Measurements from ENCODE around the gene ERBB4. TPM values are rescaled to one million over a fixed set of nuclear protein-coding genes. Genes with fewer than 3 reads are reported as not detected.

Gene ERBB4
- total and polyA plus RNA-seq, 2 of the 8 experiments (the other 6 are each of a cell fraction or from before 2014, with no cell fraction given) = 0.34 to 1.3 TPM

GRCh38 chr2:212173331-212173730, 365.3 kb downstream of the ERBB4 start:
- H3K4me2 ChIP-seq (ENCODE audit: insufficient read depth in 1 of 2, low read depth in 2 of 2, low read length in 2 of 2) = no peak overlapping the region
- ChIA-PET POLR2A (ENCODE audit: partially characterized antibody) (no interaction called here), CTCF (ENCODE audit: partially characterized antibody) (no interaction called here)
- no peak overlapping the region for H3K4ac ChIP-seq (replicated peaks; ENCODE audit: insufficient read length, low read depth, low read length)
- H3K36me3 ChIP-seq (ENCODE audit: control insufficient read depth in 2 of 4, insufficient read depth in 4 of 4, low read length in 3 of 4) = no peaks in the 10 kb centered on the region
- H3K79me2 ChIP-seq (ENCODE audit: control insufficient read depth in 1 of 2, insufficient read depth in 2 of 2, low read length in 2 of 2) = no peaks in the 10 kb centered on the region
- no peak overlapping the region for H2BK12ac ChIP-seq (ENCODE audit: low read depth, low read length)
- H3K23ac ChIP-seq (ENCODE audit: insufficient read length) = no peak overlapping the region
- DNase-seq (ENCODE audit: low read depth in 1 of 2, low spot score in 2 of 2) (no peak), FAIRE-seq (no peak)
- no peak overlapping the region for H3K9ac ChIP-seq (replicated peaks in 1 of 4; ENCODE audit: extremely low read depth in 1 of 4, low read depth in 3 of 4, low read length in 3 of 4)
- no peaks in the 10 kb centered on the region for H4K20me1 ChIP-seq (replicated peaks in 1 of 2; ENCODE audit: control insufficient read depth in 1 of 2, insufficient read depth in 2 of 2, low read length in 2 of 2)
- no peak overlapping the region for H4K5ac ChIP-seq (ENCODE audit: insufficient read length, low read depth, low read length)
- H2BK120ac ChIP-seq (replicated peaks; ENCODE audit: low read depth, low read length) = no peak overlapping the region
- WGBS, 2 experiments (ENCODE audit: extremely low coverage in 1 of 2, insufficient coverage in 1 of 2, insufficient read length in 1 of 2, insufficient replicate concordance in 2 of 2, low coverage in 1 of 2, low lambda C conversion rate in 2 of 2, missing lambda C conversion rate in 1 of 2) = 89% methylated on average over 1 of the region's 1 CpG; no CpG with 5 or more reads in 1 of the 2 experiments
- H2BK20ac ChIP-seq (ENCODE audit: low read length) = no peak overlapping the region
- no peak overlapping the region for H3K4me3 ChIP-seq (ENCODE audit: extremely low read depth in 1 of 4, insufficient read depth in 2 of 4, low read depth in 3 of 4, low read length in 4 of 4)
- no peak overlapping the region for H3K56ac ChIP-seq (replicated peaks; ENCODE audit: insufficient read length, low read depth, low read length)
- no peak overlapping the region for H2BK5ac ChIP-seq (ENCODE audit: low read depth, low read length)
- H2AFZ ChIP-seq (ENCODE audit: low read length) = no peak overlapping the region
- peaks cover 8 to 13% of the 10 kb centered on the region in 2 experiments; a peak in 2 of 4 replicates for H3K9me3 ChIP-seq (ENCODE audit: insufficient read depth in 2 of 2, low read depth in 1 of 2, low read length in 1 of 2)
- H3K14ac ChIP-seq (ENCODE audit: insufficient read length) = no peak overlapping the region
- H4K91ac ChIP-seq (replicated peaks; ENCODE audit: insufficient read length, low read length) = no peak overlapping the region
- no peaks in the 10 kb centered on the region for H3K79me1 ChIP-seq (ENCODE audit: low read depth, low read length)
- no peak overlapping the region for H2BK15ac ChIP-seq (ENCODE audit: low read length)
- no peaks in the 10 kb centered on the region for H3K27me3 ChIP-seq (replicated peaks in 1 of 4; ENCODE audit: control insufficient read depth in 3 of 4, extremely low read depth in 1 of 4, insufficient read depth in 3 of 4, low read length in 3 of 4)
- no peaks in the 10 kb centered on the region for H3K4me1 ChIP-seq (replicated peaks in 1 of 4; ENCODE audit: control insufficient read depth in 3 of 4, insufficient read depth in 4 of 4, low read length in 3 of 4)
- H3K23me2 ChIP-seq (ENCODE audit: low read depth, low read length) = no peaks in the 10 kb centered on the region; the same call in 1 of the 2 replicates
- TF ChIP-seq GTF2F1 (IDR thresholded peaks at IDR 0.05; ENCODE audit: borderline replicate concordance, low read depth, low read length) = no peak
- TF ChIP-seq RBBP5 (IDR thresholded peaks at IDR 0.05; ENCODE audit: borderline replicate concordance, low read depth, low read length) = no peak
- no peak for TF ChIP-seq KDM5A (IDR thresholded peaks at IDR 0.05; ENCODE audit: low read length)
- no peak for TF ChIP-seq CEBPB (IDR thresholded peaks at IDR 0.05; ENCODE audit: low read depth, low read length)
- no peak for TF ChIP-seq MAX (IDR thresholded peaks at IDR 0.05)
- TF ChIP-seq YY1 (IDR thresholded peaks at IDR 0.05; ENCODE audit: low read depth, low read length) = no peak
- TF ChIP-seq SAP30 (IDR thresholded peaks at IDR 0.05; ENCODE audit: insufficient read depth, insufficient replicate concordance, low read length) = no peak
- H2AK5ac ChIP-seq (ENCODE audit: low read depth, low read length) = no peak overlapping the region
- no peak overlapping the region for H3K18ac ChIP-seq (ENCODE audit: extremely low read depth, low read length)
- H4K8ac ChIP-seq (ENCODE audit: extremely low read depth, insufficient read depth, low read length) = no peak overlapping the region
- H3K27ac ChIP-seq (ENCODE audit: low read depth, low read length) = no peak overlapping the region
